ENCODE results near the gene B9D1. TPM values are rescaled to one million over a fixed set of nuclear protein-coding genes. Genes with fewer than 3 reads are reported as not detected.

The B9D1 gene
- total RNA-seq, 2 donors from 2014 or later, result 37.7 to 42.8 TPM

DNA sequence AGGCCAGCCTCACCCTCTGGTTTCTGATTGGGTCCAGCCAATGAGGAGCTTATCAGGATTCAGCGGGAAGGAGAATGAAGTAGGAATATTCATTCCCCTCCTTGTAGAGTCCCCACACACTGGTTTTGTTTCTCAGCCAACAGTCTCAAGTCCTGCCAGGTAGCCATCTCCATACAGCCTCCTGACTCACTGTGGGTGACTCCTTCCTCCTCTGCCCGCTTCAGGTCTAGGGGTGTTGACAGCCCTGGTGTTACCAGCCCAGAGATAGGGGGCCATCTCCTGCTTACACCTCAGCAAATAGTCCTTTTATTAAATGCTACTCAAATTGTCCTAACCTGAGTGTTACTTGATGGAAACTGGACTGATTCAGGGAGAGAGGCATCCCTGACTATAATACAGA is 28.4 kb upstream of the B9D1 start:
- 80 to 86% methylated on average over 1 to 2 of the region's 2 CpGs for WGBS, 2 experiments (ENCODE audit: insufficient coverage in 1 of 2, insufficient read length in 1 of 2)
- Mint-ChIP-seq H3K9me3 (no peaks in the 10 kb centered on the region), H3K27me3 (ENCODE audit: insufficient read depth) (peaks cover 4% of the 10 kb centered on the region), H3K4me1 (peaks cover 41% of the 10 kb centered on the region), H3K4me3 (no peak overlapping the region), H3K36me3 (ENCODE audit: low read depth) (no peaks in the 10 kb centered on the region), H3K27ac (no peak overlapping the region)
- Histone ChIP-seq H3K4me1 (ENCODE audit: control insufficient read depth, insufficient read depth, low read length) (no peaks in the 10 kb centered on the region), H3K36me3 (ENCODE audit: control insufficient read depth, insufficient read depth, low read length) (peaks cover 1% of the 10 kb centered on the region), H3K9me3 (ENCODE audit: control insufficient read depth, low read length) (no peaks in the 10 kb centered on the region), H3K27ac (ENCODE audit: low read depth, low read length) (no peak overlapping the region), H3K9ac (ENCODE audit: extremely low read depth, low read length, poor library complexity, severe bottlenecking) (no peak overlapping the region), H3K27me3 (ENCODE audit: control insufficient read depth, insufficient read depth, low read length, poor library complexity, severe bottlenecking) (no peaks in the 10 kb centered on the region), H3K4me3 (ENCODE audit: low read length) (no peak overlapping the region)
- DNase-seq, result no peak
- TF ChIP-seq, protein P1, sequence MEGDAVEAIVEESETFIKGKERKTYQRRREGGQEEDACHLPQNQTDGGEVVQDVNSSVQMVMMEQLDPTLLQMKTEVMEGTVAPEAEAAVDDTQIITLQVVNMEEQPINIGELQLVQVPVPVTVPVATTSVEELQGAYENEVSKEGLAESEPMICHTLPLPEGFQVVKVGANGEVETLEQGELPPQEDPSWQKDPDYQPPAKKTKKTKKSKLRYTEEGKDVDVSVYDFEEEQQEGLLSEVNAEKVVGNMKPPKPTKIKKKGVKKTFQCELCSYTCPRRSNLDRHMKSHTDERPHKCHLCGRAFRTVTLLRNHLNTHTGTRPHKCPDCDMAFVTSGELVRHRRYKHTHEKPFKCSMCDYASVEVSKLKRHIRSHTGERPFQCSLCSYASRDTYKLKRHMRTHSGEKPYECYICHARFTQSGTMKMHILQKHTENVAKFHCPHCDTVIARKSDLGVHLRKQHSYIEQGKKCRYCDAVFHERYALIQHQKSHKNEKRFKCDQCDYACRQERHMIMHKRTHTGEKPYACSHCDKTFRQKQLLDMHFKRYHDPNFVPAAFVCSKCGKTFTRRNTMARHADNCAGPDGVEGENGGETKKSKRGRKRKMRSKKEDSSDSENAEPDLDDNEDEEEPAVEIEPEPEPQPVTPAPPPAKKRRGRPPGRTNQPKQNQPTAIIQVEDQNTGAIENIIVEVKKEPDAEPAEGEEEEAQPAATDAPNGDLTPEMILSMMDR (conservative IDR thresholded peaks at IDR 0.05), result no peak

DNA sequence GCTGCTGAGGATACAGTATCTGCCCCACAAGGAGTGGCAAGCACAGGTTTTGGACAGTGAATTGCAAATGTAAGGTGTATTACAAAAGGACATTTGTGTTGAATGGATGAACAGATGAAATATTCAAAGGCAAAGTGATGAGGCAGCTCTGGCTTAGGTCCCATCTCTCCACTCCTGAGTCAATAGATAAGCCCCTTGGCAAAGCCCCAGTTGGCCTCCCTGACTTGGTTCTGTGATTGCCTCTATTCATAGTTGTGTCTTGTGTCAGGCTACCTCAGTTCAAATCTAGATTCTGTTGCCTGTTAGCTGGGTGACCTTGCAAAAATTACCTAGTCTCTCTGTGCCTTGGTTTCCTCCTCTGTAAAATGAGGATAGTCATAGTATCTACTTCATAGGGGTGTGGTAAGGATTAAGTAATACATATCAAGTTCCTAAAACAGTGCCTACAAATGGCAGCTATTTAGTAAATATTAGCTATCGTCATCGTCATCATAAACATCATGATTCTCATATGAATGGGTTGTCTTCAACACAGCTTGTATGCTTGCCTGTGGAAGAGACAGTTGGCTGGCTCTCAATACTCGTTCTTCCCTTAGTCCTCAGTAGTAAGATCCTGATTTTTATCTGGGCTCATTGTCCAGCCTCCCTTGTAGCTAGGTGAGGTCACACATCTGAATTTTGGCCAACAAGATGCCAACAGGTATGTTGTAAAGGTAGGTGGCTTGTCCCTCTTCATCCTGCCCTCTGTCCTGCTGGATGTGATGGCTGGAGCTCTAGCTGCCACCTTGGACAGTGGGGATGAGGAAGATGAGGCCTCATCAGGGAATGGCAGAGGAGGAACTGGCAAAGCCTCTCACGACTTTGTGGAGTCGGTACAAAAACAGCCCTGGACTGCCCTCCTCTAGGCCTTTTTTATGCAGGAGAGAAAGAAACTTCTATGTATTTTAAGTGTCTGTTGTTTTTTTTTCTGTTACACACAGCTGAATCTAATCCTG is 26.6 kb upstream of the B9D1 start:
- Mint-ChIP-seq H3K4me1 (peaks cover 53% of the 10 kb centered on the region), H3K27ac (no peak overlapping the region), H3K36me3 (ENCODE audit: low read depth) (peaks cover 15% of the 10 kb centered on the region), H3K4me3 (no peak overlapping the region), H3K9me3 (no peaks in the 10 kb centered on the region), H3K27me3 (ENCODE audit: insufficient read depth) (peaks cover 2% of the 10 kb centered on the region)
- H3K4me3 ChIP-seq (ENCODE audit: low read length), result no peak overlapping the region
- DNase-seq, result no peak
- H3K27ac ChIP-seq (ENCODE audit: low read depth, low read length), result no peak overlapping the region
- H3K36me3 ChIP-seq (ENCODE audit: control insufficient read depth, insufficient read depth, low read length), result peaks cover 15% of the 10 kb centered on the region
- no peaks in the 10 kb centered on the region for H3K9me3 ChIP-seq (ENCODE audit: control insufficient read depth, low read length)
- 91 to 100% methylated on average over 2 to 5 of the region's 5 CpGs for WGBS, 2 experiments (ENCODE audit: insufficient coverage in 1 of 2, insufficient read length in 1 of 2)
- H3K27me3 ChIP-seq (ENCODE audit: control insufficient read depth, insufficient read depth, low read length, poor library complexity, severe bottlenecking), result no peaks in the 10 kb centered on the region
- H3K4me1 ChIP-seq (ENCODE audit: control insufficient read depth, insufficient read depth, low read length), result no peaks in the 10 kb centered on the region
- TF ChIP-seq, protein P1 (conservative IDR thresholded peaks at IDR 0.05), result no peak
- H3K9ac ChIP-seq (ENCODE audit: extremely low read depth, low read length, poor library complexity, severe bottlenecking), result no peak overlapping the region

DNA sequence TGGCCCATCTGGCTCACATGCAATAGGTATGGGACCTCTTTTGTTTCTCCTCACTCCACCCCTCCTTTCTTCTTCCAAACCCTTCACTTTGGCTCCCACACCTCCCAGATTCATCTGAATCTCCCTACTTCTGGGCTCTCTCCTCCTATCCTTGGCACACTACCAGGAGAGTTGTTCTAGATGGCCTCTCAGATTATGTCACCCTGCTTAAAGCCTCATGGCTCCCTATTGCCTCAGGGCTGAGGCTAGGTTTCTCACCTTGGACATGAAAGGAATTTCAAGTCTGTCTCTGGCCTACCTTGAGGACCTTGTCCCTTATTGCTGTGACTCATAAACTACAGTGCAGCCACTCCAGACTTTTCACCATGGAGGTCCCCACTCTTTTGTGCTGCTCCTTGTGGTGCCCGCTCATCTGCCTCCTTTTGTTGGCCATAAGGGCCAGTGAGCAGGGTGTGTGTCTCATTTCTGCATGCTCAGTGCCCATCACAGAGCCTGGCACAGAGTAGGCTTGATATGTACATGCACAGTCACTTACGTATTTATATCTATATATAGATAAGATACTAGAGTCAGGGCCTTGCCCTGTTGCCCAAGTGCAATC is 25.5 kb upstream of the B9D1 start:
- DNase-seq, result no peak
- H3K9me3 Mint-ChIP-seq, result no peaks in the 10 kb centered on the region
- Histone ChIP-seq H3K4me3 (ENCODE audit: low read length) (no peak overlapping the region), H3K9ac (ENCODE audit: extremely low read depth, low read length, poor library complexity, severe bottlenecking) (no peak overlapping the region), H3K27me3 (ENCODE audit: control insufficient read depth, insufficient read depth, low read length, poor library complexity, severe bottlenecking) (no peaks in the 10 kb centered on the region), H3K36me3 (ENCODE audit: control insufficient read depth, insufficient read depth, low read length) (peaks cover 25% of the 10 kb centered on the region), H3K27ac (ENCODE audit: low read depth, low read length) (peak overlapping the region; percentile 92), H3K9me3 (ENCODE audit: control insufficient read depth, low read length) (no peaks in the 10 kb centered on the region), H3K4me1 (ENCODE audit: control insufficient read depth, insufficient read depth, low read length) (peaks cover 1% of the 10 kb centered on the region)
- WGBS, 2 experiments (ENCODE audit: insufficient coverage in 1 of 2, insufficient read length in 1 of 2), result 83 to 90% methylated on average over 1 of the region's 2 CpGs
- TF ChIP-seq, protein P1 (conservative IDR thresholded peaks at IDR 0.05), result no peak
- peaks cover 22% of the 10 kb centered on the region for H3K36me3 Mint-ChIP-seq (ENCODE audit: low read depth)
- peak overlapping the region; percentile 76 for H3K27ac Mint-ChIP-seq
- H3K4me1 Mint-ChIP-seq, result peaks cover 51% of the 10 kb centered on the region
- H3K4me3 Mint-ChIP-seq, result peak overlapping the region; percentile 32
- H3K27me3 Mint-ChIP-seq (ENCODE audit: insufficient read depth), result peaks cover 2% of the 10 kb centered on the region
